HG03135 (cell line): Measurements from ENCODE around the gene PRAMEF1.
"Not testable (repeated sequence)": the region's sequence is repeated elsewhere in the genome, so short reads cannot be mapped to it uniquely, and the experiment has no call there.

ENCODE experiments used
- ATAC-seq: cut with Tn5 transposase; IDR thresholded peaks from one replicate; pipeline ENCODE4 v1.9.1; 2021; ENCODE audit warnings: mild to moderate bottlenecking, moderate library complexity; ENCODE audit not compliant: unreplicated experiment

The PRAMEF1 gene, protein sequence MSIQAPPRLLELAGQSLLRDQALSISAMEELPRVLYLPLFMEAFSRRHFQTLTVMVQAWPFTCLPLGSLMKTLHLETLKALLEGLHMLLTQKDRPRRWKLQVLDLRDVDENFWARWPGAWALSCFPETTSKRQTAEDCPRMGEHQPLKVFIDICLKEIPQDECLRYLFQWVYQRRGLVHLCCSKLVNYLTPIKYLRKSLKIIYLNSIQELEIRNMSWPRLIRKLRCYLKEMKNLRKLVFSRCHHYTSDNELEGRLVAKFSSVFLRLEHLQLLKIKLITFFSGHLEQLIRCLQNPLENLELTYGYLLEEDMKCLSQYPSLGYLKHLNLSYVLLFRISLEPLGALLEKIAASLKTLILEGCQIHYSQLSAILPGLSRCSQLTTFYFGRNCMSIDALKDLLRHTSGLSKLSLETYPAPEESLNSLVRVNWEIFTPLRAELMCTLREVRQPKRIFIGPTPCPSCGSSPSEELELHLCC

DNA sequence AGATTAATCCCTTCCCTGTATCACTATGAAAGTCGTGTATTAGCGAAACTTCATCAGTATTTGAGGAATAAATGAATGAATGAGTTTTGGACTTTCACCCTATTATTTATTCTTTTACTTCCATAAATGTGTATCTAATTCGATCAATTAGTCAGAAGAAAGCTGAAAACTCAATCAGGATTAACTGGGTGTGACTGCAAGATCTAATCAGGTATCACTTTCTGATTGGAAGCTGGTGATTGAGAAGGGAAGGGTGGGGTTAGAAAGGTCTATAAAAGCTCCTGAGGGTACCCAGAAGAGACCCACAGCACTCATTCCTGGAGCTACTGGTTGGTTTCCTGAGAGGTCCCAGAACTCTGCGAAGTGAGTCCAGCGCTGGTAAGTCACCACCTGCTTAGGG, at the start of gene PRAMEF1:
PRAMEF1 (plus strand) TSS at position 301 of the 400 bp plus-strand sequence. CDS start 1,831 bp downstream, outside the sequence.
- not testable (repeated sequence) for ATAC-seq

DNA sequence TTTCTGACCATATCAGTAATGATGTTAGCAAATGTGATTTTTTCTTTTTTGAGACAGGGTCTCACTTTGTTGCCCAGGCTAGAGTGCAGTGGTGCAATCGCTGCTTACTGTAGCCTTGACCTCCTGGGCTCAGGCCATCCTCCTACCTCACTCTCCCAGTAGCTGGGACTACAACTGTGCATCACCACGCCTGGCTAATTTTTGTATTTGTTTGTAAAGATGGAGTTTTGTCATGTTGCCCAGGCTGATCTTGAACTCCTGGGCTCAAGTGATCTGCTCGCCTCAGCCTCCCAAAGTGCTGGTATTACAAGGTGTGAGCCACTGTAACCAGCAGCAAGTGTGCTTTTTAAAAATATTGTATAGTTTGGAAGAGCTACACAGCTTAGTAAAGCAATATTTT, 49.3 kb upstream of the PRAMEF1 start:
- no peak for ATAC-seq

DNA sequence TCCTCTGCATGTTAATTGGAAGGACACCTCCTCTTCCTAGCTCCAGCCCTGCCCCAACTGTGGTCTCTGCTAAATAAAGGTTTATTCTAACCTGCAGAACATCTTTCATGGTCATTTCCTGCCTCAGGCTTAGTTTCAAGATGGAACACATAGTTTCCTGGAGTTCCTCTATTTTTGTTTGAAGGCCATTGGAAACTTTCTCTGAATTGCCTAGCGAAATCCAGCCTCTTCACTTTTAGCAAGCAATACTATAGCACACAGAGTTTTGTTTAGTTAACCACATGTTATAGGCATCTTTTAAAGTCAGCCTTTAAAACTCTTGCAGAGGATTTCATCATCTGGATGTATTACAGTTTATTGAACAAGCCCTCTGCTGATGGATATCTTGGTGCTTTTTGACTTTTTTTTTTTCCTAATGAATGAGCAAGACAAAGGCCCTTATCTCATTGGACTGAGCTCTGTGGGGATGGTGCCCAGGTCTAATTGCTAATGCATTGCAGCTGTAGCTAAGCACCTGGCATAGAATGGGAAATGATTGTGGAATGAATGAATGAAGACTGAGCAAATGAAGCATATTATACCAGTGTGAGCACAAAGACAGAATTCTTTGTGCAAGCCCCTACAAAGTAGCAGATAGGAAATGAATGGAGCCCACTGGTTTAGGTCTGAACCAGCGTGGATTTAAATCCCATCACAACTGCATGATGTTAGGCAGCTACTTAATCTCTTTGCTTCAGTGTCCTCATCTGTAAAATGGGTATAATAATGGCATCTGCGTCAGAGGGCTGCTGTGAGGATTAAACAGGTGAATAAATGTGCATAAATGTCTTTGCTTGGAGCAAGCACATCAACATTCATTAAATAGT, 45.8 kb upstream of the PRAMEF1 start:
- no peak for ATAC-seq

DNA sequence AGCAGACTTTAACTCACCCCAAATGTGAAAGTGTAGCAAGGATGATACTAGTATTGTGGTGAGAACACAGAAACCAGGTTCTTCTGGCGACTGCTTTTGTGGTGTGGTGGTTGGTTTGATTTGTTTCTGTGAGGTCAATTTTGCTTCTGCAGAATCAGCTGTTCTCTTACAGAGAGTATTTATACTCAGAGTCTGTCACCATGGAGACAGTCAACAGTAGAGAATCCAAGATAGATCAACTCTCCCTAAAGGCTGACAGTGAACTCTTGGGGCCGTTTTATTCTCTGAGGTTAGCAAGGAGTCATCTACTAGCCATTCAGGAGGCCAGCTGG, 45.2 kb upstream of the PRAMEF1 start, which contains the start of gene CFAP107:
CFAP107 (plus strand) TSS at position 209 of the 332 bp plus-strand sequence. CDS start 231 bp downstream, outside the sequence.
- no peak for ATAC-seq

DNA sequence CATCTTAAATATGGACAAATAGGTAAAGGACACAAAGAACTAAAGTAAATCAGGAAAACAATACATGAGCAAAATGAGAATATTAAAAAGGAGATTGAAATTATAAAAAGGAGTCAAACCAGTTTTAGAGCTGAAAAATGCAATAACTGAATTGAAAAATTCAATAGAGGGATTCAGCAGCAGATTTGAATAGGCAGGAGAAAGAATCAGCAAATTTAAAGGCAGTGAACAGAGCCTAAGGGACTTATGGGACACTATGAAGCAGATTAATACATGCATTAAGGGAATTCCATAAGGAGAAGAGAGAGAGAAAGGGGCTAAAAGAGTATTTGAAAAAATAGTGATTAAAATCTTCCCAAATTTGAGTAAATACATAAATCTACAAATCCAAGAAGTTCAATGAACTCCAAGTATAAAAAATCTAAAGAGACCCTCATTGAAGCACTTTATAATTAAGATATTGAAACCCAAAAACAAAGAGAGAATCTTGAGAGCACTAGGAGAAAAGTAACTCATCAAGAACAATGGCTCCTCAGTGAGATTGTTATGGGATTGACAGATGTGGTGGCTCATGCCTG, 42.3 kb upstream of the PRAMEF1 start:
- ATAC-seq = no peak

DNA sequence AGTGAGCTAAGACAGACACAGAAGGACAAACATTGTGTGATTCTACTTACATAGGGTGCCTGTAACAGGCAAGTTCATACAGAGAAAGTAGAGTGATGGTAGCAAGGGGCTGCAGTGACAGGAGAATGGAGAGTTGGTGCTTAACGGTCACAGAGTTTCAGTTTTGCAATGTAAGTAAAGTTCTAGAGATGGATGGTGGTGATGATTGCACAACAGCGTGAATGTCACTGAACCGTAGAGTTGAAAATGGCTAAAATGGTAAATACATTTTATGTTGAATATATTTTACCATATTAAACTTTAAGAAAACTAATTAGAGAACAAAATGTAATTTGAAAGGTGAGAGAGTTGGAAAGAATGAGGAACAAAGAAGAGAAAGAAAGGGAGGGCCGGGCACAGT, 36.5 kb upstream of the PRAMEF1 start:
- no peak for ATAC-seq

DNA sequence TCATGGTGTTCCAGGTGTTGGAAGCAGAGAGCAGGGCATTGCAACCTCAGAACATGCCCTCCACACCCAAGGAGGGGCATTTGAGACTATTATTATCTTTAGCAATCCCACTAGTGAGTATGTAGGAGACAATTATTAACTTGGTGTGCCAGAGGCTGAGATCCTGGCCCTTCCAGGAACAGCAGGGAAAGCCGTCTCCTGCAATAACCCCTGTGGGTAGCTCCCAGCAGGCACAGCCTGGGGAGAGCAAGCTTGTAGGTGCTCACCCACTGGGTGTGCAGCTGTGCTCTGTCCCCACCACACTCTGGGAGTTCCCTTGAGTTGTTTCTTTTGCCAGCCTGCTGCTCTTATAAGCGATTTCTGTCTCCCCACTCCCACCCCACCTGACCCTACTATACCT, 34.9 kb upstream of the PRAMEF1 start:
- ATAC-seq = no peak

DNA sequence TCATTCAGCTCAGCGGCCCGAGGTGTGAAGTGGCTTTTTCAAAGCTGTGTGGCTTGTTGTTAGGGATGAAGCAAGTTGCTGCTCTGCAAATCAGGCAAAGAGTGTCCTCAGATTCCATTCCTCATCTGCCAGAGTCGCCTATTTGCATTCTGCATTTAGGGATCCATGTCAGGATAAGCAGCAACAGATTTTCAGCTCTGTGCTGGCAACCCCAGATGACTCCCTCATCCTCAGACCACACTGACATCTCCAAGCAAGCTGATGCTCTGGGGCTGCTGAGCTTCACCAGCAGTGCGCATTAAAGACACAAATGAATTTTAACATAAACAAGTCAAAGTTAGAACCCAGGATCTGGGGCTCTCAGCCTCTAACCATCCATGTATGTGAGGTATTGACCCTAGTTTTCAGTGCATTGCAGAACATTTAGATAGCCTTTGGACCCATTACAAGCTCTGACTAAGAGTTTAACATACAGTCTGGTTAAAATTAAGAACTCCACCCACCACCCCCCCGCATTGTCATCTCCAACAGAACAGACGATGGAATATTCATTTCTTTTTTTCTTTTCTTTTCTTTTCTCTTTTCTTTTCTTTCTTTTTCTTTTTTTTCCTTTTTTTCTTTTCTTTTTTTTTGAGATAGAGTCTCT, 34.3 kb upstream of the PRAMEF1 start:
- no peak for ATAC-seq

DNA sequence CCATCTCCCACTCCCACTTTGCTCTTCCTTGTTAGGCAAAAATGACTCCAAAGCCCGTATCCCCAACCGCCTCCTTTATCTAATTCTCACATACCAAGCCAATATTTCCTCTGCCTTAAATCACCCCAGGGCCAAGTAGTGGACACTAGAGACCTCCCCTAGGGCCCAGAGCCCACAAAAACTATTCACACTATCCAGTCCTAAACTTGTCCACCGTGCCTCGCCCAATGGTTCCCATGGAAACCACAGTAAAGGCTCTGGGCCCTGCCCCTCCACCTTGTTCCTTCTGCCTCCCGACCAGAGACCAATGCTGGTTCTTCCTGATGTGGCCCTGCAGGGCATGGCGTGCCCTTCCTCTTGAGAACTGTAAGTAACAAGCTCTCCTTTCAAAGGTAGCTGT, 33.4 kb upstream of the PRAMEF1 start:
- ATAC-seq = no peak

DNA sequence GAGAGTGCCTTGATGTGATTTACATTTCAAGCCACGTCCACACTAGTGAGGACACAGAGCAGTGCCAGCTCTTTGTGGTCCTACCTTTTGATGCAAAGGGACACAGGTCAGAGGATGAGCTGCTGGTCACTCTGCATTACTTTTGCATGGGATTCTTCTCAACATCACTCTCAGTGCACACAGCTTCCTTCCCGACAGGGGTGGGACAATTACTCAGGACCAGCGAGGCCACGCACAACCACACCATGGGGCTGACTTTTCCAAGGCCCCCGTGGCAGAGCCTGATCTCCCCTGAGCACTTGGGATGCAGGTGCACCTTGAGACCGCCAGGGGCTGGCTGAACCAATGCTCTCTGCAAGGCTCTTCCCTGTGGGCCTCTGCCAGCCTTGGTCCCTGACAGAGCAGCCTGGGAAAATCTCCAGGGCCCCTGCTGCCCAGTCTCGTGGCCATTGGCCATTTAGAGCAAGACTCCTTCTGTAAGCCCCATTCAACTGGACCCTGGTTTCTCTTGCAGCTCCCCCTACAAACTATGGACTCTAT, 30.9 kb upstream of the PRAMEF1 start:
- ATAC-seq = no peak

DNA sequence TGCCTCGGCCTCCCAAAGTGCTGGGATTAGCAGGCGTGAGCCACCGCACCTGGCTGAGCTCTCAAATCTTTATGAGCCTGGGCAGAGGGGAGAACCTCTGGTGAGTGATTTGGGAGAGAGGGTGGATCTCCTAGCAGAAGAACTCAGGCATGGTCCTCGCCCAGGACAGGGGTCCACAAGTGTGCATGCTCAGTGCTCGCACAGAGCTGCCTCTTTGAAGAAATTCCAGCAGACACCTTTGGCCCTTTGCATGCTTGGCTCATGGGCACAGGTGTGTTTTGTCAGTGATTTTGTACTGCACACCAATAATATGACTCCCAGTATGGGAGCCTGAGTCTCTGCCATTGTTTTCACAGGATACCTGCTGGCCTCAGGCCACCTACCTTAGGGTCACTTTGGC, 29.4 kb upstream of the PRAMEF1 start:
- no peak for ATAC-seq

DNA sequence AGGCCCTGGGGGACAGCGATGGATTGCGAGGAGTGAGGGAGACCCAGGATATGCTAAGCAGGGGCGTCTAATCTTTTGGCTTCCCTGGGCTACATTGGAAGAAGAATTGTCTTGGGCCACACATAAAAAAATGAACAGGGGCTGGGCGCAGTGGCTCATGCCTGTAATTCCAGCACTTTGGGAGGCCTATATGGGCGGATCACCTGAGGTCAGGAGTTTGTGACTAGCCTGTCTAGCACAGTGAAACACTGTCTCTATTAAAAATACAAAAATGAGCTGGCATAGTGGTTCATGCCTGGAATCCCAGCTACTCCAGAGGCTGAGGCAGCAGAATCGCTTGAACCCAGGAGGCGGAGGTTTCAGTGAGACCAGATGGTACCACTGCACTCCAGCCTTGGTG, 28.4 kb upstream of the PRAMEF1 start:
- no peak for ATAC-seq

DNA sequence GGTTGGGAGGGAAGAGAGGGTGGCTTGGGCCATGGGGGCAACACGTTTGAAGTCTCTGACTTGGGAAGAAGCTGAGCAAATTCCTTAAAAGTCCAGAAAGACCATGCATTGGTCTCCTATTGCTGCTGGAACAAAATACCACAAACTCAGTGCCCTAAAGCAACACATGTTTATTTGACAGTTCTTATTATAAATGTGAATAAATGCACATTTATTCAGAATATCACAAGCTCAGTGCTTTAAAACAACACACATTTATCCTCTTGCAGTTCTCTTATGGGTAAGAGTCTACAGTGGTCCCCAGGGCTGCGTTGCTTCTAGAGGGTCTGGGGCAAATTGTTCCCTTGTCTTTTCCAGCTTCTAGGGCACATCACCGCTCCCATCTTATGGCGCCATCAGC, 27.7 kb upstream of the PRAMEF1 start:
- no peak for ATAC-seq

DNA sequence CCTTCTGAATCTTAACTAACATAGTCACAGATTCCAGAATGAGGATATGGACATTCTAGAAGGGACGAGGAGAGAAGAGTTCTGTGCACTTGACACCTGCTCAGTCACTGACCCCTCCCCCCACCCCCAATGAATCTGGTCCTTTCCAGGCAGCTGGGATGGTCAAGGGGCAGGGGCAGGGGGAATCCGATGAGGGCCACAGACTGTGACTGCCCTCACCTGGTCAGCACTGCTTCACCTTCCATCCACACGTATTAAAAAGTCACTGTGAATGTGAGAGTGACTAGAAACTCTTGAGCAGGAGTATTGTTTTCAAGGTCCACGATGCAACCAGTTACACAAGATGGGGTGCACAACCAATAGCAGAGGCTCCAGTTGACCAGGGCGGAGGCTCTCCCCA, 27.2 kb upstream of the PRAMEF1 start:
- ATAC-seq = no peak

DNA sequence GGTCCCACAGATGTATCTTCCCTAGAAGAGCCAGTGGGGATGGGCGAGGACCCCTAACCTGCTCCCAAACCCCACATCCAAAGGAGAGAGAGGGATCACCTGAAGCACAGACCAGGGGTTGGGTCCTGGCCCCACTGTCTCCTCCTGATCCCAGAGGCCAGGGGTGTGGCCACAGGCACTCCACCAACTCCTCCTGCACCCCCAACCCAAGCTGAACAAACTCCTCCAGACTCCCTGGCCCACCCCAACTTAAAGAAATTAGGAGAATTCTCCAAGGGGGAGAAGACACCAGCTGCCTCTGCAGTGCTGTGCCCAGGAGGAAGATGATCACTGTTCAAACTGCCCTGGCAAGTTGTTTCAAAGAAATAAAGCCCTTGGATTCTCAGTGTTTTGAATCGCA, 22.2 kb upstream of the PRAMEF1 start:
- ATAC-seq = no peak

DNA sequence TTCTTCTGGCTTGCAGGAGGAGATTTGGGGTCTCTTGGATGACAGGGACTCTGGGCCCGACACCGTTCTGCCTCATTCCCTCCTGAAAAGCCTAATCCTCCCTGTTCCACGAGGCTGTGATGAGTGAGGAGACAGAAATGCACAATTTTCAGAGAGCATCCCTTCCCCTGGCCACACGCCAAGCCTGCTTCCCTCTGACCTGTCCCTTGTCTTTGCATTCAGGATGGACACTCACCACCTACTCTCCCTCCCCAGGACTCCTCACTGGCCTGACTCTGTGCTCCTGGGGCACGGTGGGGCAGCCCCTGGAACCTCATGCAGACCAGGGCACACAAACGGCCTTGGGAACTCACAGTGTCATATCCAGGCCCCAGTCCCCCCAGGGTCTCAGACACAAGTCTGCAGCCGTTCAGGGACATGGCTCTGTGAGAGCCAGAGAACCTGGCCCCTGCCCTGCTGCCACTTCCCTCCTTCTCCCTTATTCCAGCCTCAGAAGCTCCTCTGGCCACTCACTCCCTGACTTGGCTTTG, 21.2 kb upstream of the PRAMEF1 start:
- ATAC-seq = no peak

DNA sequence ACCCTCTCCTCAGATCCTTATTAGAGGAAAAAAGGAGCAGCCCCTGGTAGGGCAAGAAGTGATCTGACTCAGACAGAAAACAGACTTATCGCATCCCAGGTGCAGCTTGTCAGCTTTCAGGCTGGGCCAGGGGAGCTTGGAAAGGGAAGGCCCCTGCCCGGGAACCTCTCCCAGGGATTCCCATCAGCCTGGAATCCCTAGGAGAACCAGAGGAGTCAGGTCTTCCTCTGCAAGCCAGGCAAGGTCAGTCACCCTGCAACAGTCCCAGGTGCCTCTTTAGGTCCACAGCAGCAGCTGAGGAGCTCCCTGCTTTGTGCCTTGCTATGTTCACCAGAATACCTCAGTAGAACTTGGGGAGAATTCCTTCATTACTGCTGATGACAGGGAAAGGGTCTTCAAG, 20.6 kb upstream of the PRAMEF1 start:
- ATAC-seq = no peak

DNA sequence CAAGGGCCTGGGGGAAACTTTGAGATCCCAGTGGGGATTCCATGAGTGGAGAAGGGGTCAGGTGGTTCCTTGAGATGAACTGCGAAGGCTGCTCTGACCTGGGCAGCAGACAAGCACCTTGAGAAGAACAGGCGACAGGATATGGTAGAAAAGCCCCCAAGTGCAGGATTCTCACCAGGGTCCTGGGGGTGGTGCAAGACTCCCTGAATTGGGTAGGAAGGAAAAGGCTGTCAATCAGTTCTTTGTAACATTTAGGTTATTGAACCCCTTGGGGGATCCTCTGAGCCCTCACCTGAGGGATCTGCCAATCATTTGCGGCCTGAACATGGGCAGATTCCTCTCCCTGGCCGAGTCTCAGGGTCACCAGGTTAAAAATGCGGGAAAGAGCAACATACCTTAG, 20.0 kb upstream of the PRAMEF1 start:
- no peak for ATAC-seq

DNA sequence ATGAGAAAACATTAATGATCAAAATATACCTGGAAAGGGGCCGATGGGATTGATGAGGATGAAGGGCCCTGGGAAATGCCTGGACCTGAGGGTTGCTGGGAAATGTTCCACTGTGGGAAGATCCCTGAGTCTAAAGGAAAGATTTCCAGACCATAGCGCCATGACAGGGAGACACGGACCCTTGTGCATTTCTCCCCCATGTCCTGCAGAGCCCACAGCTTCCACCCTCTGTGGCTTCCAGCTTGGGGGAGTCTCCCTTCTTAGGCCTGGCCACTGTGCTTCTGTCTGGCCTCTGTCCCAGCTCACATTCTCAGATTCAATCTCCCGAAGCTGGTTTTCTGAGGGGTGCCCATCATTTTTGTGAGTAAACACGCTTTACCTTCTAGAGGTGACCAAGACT, 18.7 kb upstream of the PRAMEF1 start:
- ATAC-seq = no peak

DNA sequence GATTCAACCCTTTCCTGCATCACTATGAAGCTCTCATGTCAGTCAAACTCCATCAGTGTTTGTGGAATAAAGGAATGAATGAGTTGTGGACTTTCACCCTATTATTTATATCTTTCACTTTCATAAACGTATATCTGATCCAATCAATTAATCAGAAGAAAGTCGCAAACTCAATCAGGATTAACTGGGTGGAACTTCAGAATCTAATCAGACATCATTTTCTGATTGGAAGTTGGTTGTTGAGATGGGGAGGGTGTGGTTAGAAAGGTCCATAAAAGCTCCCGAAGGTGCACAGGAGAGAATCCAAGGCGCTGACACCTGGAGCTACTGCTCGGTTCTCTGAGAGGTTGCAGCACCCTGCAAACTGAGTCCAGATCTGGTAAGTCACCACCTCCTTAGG, 17.8 kb upstream of the PRAMEF1 start, which contains the start of gene PRAMEF12:
PRAMEF12 (plus strand) TSS at position 301 of the 400 bp plus-strand sequence. CDS start 1,130 bp downstream, outside the sequence.
- no peak for ATAC-seq
